HG03045 (cell line): Measurements from ENCODE around the gene DISC1.

Experiments used
- ATAC-seq: cut with Tn5 transposase; IDR thresholded peaks from one replicate; pipeline ENCODE4 v1.9.1; 2021; ENCODE audit warnings: mild to moderate bottlenecking, moderate library complexity; ENCODE audit not compliant: unreplicated experiment

DISC1 gene

DNA sequence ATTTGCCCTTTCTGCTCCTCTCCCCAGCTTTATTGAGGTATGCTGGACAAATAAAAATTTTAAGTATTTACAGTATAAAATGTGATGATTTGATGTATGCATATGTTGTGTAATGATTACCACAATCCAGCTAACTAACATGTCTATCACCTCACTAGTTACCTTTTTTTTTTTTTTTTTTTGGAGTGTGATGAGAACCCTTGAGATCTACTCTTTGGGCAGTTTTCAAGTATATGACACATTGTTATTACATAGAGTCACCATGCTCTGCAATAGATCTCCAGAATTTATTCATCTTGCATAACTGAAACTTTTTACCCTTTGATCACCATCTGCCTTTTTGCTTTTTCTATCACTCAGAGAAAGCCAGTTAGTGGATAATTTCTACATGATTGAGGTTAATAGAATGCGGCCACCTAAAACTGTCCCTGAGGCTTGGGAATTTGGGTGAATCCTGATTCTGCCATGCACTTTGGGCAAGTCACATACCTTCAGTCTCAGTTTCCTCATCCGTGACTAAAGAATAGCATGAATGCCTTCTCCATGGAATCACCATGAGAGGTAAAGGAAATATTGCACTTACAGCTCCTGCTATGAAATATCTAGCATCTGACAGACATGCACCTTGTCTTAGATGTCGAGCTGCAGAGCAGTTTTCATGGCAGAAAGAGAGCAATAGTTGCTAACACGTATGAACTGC is 295.2 kb downstream of the DISC1 start:
- no peak for ATAC-seq

DNA sequence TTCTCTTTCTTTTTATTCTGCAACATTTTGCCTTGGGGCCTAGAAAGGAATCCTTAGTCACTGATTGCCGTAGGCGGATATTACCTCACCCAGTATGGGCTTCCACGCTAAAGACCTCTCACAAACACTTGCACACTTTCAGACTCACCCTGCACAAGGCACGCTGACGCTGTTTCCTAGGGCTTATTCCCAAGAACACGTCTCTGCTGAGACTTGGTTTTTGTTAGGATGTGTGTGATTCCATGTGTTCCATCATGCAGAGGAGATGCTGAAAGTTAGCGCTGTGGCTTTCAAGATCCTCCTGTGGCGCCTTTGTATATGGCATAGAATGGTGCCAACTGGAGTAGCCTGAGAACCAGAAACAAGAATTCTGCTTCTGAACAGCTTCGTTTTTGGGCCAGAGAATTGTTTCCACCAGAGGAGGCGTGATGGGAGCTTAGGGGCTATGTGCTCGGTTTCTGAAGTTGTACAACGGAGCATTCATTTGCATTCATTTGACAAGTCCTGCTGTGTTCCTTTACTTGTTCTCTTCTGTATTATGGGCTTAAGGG is 297.0 kb downstream of the DISC1 start:
- ATAC-seq, result no peak

DNA sequence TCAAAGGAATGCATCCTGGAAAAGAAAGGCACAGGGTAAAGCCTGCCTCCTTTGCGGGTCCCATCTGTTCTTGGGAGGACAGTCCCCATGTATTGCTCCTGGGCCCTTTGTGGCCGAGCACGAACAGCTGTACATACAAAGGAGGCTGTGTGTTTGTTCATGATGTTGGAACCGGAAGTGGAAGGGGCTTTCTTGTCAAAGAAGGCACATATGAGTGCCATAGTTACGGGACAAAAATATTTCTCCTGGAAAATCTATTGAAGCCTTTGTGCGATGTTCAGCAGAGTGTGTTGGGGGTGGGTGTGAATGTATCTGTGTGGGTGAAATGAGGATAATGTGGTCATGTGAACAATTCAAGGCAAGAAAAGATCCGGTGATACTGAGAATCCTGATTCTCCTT is 297.6 kb downstream of the DISC1 start:
- ATAC-seq, result no peak

DNA sequence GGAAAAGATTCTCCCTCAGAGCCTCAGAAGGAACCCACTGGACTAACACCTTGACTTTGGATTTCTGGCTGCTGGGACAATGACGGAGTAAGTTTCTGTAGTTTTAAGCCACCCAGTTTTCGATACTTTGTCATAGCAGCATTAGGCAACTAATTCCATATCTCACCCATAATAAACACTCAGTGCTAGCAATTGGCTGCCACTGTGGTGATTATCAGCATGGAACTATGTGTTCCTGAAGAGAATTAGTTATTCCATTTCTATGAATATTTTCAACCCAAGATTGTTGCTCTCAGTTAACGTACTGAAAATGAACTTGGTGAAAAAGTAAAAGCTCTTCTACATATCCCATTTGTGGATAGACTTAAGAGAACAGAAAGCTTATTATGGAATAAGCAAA is 299.3 kb downstream of the DISC1 start:
- no peak for ATAC-seq

DNA sequence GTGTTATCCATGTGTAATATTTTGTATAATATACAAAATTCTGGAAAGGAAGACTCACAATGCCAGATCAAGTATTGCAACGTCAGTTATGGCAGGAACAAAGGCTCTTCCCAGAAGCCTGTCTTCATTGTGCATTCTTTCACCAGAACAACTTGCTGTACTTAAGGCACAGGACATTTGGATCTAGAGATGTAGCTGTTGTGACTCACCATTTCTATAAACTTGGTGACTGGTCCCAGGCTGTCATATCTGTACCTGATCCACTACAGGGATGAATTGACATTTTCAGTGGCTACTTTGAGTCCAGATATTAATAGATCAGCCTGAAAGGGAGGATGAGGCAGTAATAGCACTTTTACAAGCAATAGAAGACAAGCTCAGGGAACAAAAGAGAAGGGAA is 299.8 kb downstream of the DISC1 start:
- ATAC-seq, result no peak

DNA sequence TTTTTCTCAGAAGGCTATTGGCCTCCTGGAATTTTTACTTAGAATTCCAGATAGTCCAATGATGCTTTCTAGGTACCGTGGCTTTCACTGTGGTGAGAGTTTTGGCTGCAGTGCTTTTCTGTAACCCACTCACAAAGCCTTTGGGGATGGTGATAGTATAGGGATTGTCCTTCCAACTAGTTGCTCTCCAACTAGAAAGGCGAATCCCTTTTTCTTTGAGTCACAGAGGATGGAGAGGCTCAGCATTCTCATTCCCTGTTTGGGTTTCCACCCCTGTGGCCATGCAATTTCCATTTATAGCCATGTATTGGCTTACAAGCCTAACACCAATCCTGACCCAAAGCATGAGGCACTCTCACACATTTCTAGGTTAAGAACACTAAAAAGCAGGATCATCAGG is 300.3 kb downstream of the DISC1 start:
- no peak for ATAC-seq

DNA sequence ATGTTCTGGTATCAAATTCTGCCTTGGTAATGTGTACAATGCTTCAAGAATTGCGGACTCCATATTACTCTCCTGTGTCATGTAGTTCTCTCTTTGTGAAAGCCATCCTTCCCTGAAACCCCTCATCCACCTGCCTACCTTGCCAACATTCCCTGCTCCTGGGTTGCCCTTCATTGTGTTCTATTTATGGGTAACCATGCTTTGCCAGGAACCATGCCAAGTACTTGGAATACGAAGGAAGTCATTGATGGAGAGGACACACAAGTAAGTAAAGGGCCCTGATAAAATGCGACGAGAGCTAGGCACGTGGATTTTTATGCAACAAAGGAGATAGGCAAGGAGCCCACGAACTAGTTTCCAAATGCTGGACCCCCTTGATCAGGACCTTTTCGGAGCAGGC is 300.8 kb downstream of the DISC1 start:
- no peak for ATAC-seq

DNA sequence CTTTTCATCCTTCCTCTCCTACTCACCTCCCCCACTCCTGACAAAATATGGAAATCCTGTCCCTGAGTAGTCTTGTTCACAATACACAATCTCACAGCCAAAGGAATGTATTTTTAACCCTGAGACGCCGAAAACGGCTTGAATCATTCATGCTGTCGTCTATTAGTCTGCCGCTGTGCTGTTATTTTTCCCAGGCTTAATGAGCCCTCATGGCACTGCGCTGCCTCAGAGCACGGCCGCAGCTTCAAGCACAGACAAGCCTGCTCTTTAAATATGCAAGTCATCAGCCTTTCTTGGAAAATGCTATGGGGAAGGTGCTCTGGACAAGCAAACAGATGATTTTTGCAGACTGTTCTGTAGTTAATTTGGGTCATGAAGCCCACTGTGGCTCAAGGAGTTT is 302.7 kb downstream of the DISC1 start:
- no peak for ATAC-seq

DNA sequence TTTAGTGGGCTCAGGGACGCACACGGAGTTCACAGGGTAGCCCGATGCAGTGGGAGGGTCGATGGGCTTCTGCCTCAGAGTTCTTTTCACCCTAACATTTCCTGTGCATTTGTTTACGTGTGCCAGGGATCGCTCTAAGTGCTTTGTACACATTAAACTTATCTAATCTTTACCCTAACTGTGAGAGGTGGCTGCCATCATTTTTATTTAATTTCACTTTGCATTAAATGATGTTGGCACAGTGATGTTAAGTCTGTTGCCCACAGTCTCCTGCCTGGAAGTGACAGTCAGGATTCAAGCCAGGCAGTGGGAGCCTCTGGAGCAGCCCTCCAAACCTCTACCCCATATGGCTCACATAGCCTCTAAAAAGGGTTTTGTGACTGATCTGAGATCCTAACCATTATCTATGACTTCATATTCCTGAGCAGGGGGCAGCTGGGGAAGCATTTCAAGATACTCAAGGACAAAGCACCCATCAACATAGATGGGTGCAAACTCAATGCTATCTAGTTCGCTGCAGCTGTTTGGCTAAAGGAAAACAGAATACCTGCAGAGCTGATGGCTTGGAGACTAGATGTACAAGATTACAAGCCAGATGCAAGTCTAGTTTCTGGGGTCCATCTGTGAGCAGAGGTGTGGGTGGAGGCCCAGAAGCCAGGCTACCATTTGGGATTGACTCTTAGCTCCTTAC is 303.8 kb downstream of the DISC1 start:
- no peak for ATAC-seq

DNA sequence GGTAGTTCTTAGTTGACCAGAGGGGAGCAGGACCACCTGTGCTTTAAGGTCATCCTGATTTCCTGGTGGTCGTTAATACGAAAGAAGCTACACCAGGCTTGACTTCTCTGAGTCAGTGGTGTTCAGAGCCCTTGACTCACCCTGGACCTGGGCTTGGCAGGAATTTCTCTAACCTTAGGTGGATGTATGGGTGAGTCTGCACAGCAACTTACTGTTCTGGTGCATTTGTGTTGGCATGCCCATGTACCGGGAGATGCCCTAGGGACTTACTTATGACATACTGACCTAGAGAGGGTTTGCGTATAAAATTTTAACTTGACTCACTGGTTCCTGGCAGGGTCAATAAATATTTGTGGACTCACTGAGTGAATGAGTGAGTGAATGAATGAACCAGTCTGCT is 304.6 kb downstream of the DISC1 start:
- ATAC-seq, result no peak

DNA sequence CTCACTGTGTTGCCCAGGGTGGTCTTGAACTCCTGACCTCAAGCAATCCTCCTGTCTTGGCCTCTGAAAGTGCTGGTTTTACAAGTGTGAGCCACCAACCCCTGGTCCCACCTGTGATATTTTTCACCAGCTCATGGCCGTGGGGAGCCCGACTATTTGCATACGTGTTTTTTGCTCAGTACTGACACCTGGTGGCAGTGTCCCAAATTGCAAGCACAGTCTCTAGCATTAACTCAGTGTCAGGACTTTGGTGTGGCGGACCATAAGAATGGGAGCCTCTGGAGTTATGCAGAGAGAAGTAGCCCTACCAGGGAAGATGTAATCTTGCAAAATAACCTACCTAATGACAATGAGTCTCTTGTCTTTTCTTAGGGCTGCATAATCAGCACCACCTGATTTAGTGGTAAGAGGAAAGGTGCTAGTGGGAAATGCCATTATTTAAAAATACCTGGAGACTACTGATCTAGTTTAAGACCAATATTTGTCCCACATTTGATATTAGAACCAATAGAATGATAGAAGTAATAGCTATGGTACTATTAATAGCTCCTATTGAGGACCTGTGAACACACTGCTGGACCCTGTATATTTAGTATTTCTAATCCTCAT is 305.4 kb downstream of the DISC1 start:
- ATAC-seq, result no peak

DNA sequence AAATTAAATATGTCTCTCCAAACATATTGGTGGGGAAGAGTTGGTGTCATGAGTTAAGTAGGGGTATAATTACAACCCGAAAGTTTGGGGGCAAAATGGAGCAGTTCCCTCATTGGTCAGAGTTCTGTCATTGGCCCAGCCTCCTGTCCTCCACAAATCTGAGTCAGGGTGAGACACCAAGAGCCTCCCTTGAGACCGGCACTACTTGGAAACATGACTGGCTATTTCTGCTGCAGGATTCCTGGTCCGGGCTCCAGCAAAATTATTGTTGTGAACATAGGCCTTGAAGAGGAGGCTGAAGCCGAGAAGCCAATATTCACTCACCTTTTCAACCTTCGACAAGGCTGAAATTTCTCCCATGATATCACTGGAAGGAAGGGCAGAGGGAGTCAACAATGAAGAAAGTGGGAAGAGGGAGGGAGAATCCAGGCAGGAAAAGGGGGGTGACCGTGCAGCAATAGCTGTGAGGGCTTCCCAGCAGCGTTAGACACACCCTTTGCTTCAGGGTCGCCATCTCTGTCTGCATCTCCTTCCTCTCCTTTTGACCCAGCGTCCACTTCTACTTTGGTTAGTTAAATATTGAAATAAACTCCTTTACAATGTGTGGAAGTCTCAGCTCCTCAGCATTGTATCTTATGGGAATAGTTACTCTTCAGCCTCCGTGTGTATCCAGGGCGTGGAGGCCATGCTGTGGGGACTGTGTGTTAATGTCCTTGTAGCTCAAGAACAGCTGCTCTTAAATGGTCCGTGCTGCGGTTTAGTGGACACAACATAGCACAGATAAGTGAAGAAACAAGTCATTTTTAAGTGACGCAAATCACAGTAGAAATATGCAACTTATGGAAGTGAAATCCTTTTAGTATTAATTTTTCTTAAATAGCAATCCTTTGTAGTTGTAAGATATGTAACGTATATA is 307.4 kb downstream of the DISC1 start:
- no peak for ATAC-seq

DNA sequence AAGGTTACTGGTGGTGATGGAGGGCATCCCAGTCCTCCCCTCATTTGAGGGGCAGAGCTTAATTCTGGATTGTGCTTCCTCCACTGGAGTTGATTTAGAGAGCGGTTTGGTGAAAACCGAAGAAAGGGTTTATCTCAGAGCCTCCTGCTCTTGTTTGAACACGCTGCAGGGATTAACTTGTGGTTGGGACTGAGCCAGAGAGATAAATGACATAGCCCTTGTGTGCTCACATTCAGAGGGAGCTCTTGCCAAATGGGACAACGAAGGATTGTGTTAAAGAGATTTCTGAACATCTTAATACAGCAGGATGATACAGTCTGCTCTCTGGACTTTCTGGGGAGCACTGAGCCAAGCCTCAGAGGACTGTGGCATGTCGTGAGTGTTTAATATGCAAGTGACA is 308.2 kb downstream of the DISC1 start:
- no peak for ATAC-seq

DNA sequence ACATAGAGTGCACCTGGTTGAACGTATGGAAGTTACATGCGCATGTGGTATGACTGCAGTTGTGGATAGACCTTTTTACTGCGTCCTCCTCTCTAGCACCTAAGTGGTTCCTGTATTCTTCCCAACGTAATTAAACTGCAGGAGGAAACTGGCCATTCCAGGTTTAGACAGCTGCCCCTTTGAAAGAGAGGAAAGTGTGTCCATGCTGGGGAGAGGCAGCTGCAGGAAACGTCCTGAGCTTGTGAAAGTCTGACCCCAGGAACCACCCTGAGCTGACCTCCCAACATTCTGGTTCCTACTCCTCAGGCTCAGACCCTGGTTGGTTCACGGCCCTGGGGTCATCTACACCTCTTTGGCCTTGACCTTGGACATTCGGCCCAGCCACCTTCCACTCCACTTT is 309.3 kb downstream of the DISC1 start:
- no peak for ATAC-seq

DNA sequence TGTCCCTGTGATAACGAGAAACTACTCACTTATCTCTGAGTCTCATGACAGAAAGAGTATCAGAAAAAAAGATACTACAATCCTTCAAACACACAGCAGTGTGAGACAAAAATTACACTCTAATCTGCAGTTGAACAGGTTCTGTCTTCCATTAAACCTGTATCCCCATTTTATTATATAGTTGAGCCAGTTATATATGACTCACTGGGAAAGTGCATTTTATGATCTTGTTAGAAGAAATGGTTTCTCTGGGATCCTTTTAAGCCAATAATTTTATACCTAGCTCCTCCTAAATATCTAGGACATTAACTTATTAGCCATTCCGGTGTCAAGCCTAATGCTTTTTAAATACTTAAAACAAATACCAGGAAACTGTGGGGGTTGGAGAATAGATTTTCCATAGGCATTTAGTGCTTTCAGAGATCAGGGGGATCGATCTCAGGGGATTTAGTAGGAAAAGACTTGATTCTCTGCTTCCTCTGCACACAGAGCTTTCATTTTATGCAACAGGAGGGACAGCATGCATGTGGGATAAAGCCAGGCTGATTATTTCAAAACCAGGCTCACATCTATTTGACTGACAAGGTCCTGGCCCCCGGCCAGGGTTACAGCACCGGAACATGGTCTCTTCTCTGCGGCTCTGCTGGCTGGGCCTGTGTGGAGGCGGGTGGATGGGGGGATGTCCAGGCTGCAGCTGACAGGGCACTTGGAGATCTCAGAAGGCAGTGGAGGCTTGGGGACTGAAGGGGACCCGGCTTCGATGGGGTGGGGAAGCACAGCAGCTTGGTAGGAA is 310.6 kb downstream of the DISC1 start:
- no peak for ATAC-seq

DNA sequence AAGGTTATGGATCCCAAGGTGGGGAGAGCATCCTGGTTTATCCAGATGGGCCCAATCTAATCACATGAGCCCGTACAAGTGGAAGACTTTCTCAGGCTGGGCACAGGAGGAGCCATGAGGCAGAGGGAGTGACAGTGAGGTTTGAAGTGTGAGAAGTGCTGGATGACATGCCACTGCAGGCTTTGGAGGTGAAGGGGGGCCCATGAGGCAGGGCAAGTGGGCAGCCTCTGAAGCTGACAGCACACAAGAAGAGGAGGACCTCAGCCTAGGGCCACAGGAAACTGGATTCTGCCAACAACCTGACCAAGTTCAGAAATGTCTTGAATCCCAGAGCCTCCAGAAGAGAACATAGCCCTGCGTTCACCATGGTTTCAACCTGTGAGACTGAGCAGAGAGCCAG is 311.6 kb downstream of the DISC1 start:
- ATAC-seq, result no peak

DNA sequence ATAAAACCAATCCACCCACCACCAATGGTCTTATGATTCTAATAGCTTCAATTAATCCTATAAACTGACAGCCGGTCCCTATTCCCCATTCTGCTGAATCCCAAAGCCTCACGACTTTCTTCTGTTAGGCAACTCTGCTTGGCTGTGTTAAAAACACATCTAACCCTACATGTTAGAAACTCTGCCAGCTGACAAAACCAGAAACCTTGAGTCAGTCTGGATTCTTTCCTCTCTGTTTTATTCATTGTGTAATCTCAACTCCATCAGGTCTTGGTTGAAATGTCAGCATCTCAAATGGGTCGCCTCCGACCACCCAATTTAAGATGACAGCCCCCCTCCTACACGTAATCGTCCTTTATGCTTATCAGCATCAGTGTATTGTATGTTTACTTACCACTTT is 312.1 kb downstream of the DISC1 start:
- no peak for ATAC-seq

DNA sequence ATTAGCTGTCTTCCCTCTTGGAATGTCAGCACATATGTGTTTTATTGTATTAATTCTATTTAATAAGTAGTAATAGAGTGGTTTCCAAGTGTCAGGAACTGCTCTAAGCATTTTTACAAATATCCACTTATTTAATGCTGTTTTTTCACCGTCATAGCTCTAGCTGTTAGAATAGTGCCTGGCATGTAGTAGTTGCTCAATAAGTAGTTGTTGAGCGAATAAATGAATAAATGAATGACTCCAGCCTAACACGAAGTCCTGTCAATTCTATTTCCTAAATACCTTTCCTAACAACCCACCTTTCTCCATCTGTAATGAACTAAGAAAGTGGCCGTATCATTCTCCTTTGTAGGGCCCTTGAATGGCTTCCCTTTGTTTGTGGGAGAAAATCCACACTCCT is 312.5 kb downstream of the DISC1 start:
- no peak for ATAC-seq

DNA sequence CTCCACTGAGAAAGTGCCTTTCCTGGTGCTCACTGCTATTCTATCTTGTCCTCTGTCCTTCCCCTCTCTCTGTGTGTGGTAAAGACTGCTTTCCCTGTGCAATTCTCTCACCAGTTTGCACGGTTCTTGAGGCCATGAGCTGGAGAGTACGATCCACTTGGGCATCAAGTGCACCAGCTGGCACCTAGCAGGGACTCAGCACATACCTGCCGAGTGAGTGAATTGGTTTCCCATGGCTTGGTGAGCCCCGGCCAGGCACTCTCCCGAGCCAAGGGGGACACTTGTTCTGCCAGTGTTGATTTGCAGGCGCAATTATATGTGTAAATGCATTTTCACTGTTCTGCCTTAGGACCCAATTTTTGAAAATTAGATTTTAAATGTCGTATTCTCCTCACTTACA is 313.5 kb downstream of the DISC1 start:
- no peak for ATAC-seq

DNA sequence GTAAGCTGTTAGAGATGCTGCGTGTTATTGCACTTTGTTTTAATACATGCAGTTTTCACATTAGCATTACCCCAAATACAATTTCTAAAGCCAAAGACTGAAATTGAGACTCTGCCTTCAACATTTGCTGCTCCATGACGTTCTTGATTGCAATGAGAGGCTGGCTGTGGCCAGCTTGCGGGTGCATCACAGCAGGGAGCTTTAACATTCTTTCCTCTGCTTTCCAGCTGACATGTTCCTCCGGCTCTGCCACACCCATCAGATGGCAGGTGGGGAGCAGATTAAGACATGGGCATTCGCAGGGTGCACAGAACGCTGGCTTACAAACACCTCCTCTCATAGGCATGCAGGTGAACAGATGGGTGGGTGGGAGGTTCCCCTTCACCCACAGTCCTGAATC is 314.1 kb downstream of the DISC1 start:
- ATAC-seq, result no peak
